Heart left ventricle (tissue), 16 donors: Measurements from ENCODE around the gene MBP. TPM values are rescaled to one million over a fixed set of nuclear protein-coding genes. Genes with fewer than 3 reads are reported as not detected.
A peak's percentile ranks its signal among the peaks of the same experiment; 100 is the strongest.

Experiments
- ATAC-seq, 4 donors: fragments of 200-7000 bp; cut with Tn5 transposase; one replicate each; pipeline ENCODE4 v1.9.1; 2020 to 2022; ENCODE audit warnings: moderate library complexity in 4 of 4, mild to moderate bottlenecking in 3 of 4, moderate number of reproducible peaks in 1 of 4
- DNase-seq, 5 donors: peaks; one replicate each; pipeline ENCODE4 v3.0.0-alpha.2; 2020
- H3K27ac ChIP-seq, 12 donors: fragments of 200-600 bp; sonication (generic) in 4 of 12; one replicate each; pipeline versions ENCODE4 v1.5.0 to v1.8.0; 2016 to 2022; ENCODE audit warnings: mild to moderate bottlenecking in 2 of 12
- H3K27me3 ChIP-seq, 9 donors: fragments of 200-600 bp; sonication (generic) in 2 of 9; one replicate each; pipeline versions ENCODE4 v1.5.1 to v1.8.0; 2016 to 2022; ENCODE audit warnings: mild to moderate bottlenecking in 3 of 9
- H3K36me3 ChIP-seq, 9 donors: fragments of 200-600 bp; sonication (generic) in 2 of 9; one replicate each; pipeline versions ENCODE4 v1.5.0 to v1.8.0; 2018 to 2022; ENCODE audit warnings: mild to moderate bottlenecking in 2 of 9
- H3K4me1 ChIP-seq, 12 donors: fragments of 200-600 bp; sonication (generic) in 4 of 12; one replicate each; pipeline versions ENCODE4 v1.5.0 to v1.8.0; 2016 to 2022; ENCODE audit warnings: mild to moderate bottlenecking in 3 of 12
- H3K4me3 ChIP-seq, 12 donors: fragments of 200-600 bp; sonication (generic) in 4 of 12; one replicate each; pipeline versions ENCODE4 v1.5.0 to v1.8.0; 2017 to 2022; ENCODE audit warnings: mild to moderate bottlenecking in 9 of 12, moderate library complexity in 4 of 12
- H3K9me3 ChIP-seq, 12 donors: fragments of 200-600 bp; sonication (generic) in 4 of 12; one replicate each; pipeline versions ENCODE4 v1.5.0 to v1.8.0; 2016 to 2022; ENCODE audit warnings: mild to moderate bottlenecking in 1 of 12
- CTCF ChIP-seq, 12 donors: fragments of 200-600 bp; sonication (generic) in 4 of 12; IDR thresholded peaks; one replicate each; pipeline versions ENCODE4 v1.5.0 to v1.8.0; 2018 to 2022; ENCODE audit warnings: antibody characterized with exemption in 12 of 12, mild to moderate bottlenecking in 5 of 12
- POLR2A ChIP-seq, 2 donors: fragments of 450-650 bp; IDR thresholded peaks; one replicate each; pipeline ENCODE4 v1.6.1; 2017; ENCODE audit warnings: antibody characterized with exemption in 2 of 2, mild to moderate bottlenecking in 2 of 2, moderate library complexity in 2 of 2
- WGBS, 4 donors: extraction: QIAGEN DNeasy Blood & Tissue Kit in 2 of 4; methylation state at CpG; one replicate each; pipeline versions ENCODE4 v1.1.5 to v1.1.7; 2013 to 2018; 5-methylcytosine and 5-hydroxymethylcytosine counted together
- intact Hi-C, 10 donors: fragments of 100-400 bp; cut with DNase I; formaldehyde crosslinking; loops; one replicate each; pipeline versions ENCODE4 v1.11.1 to v1.14.2; 2022
- polyA plus RNA-seq, 2 donors: library from polyadenylated mRNA; stranded (reverse); fragments of 200-250 nt; gene quantifications; one replicate each; pipeline ENCODE4 v1.2.3, GENCODE V29; 2013
- total RNA-seq, 9 donors: library from RNA; depleted of rRNA in 2 of 9; stranded (reverse); fragments of >200 nt in 2 of 9; fragmentation: NEBNext Ultra II Directional in 3 of 9; extraction: Animal tissue kit (Norgen Biotek cat#: 25700) in 3 of 9; gene quantifications; one replicate each; pipeline versions ENCODE4 v1.1.0 to v1.2.4, GENCODE V29; 2016 to 2023
- donor health status: ischemic (EF 13 %, LVEDD 7.1; RV severe dilation, severe dysfunction).
- donor health status: healthy with polysubstance abuse.
- donor health status: DM: no; HTN: yes; CAD: no.
- donor health status: DM: no; HTN: no; CAD: no.
- donor health status: ischemic (EF 25% LVEDD 6.9; RV normal size, moderate dysfunction).
- donor health status: ischemic (EF 25% LVEDD 5.7; RV mildly dilated, moderate dysfunction).
- donor health status: healthy.
- donor health status: DM: yes; HTN: yes; CAD: no.
- donor health status: ischemic (EF 35%, LVEDD 5.7; RV mildly dilated, moderate dysfunction).
- donor health status: nonischemic (EF 11% LVEDD 7.7; RV severe dilation, severe dysfunction).
- donor health status: DM: yes; HTN: yes; CAD: no.
- donor health status: PGD.
- donor health status: ischemic (EF 29% LVEDD 5.4; RV normal size, mild dysfunction).
- donor health status: nonischemic (EF 23%, LVEDD 6.1; RV moderate dilation, normal function).

The MBP gene
- total and polyA plus RNA-seq, 11 donors, result 7.7 to 93.0 (median 31.8) TPM

GRCh38 chr18:77006305-77007175 is 126.0 kb downstream of the MBP start:
- no peaks in the 10 kb centered on the region for H3K27me3 ChIP-seq
- H3K9me3 ChIP-seq, result no peaks in the 10 kb centered on the region
- H3K27ac ChIP-seq, result peak overlapping the region in 4 of 12 donors; percentile 10 to 90 (median 26)
- intact Hi-C loops, result loop anchor here in 3 of 10 donors (2.0 to 10.0 kb wide), 3 partner anchors 50 to 648 kb away; partner anchors contain the start of gene MBP (in 2 of the 3)
- peaks cover 0 to 41% (median 2%) of the 10 kb centered on the region in 12 donors for H3K4me1 ChIP-seq
- H3K4me3 ChIP-seq, result no peak overlapping the region
- WGBS, 4 donors, result 77 to 79% (median 78%) methylated on average over 29 of the region's 29 CpGs
- DNase-seq, result no peak
- H3K36me3 ChIP-seq, result peaks cover 0 to 8% (median 0%) of the 10 kb centered on the region in 9 donors
- TF ChIP-seq POLR2A (IDR thresholded peaks at IDR 0.05) (no peak), CTCF (IDR thresholded peaks at IDR 0.05) (no peak)
- ATAC-seq, result peak; percentile 39 to 70 (median 52)

GRCh38 chr18:77005651-77006195 is 126.9 kb downstream of the MBP start:
- peaks cover 0 to 44% (median 3%) of the 10 kb centered on the region in 12 donors for H3K4me1 ChIP-seq
- H3K4me3 ChIP-seq, result no peak overlapping the region
- TF ChIP-seq POLR2A (IDR thresholded peaks at IDR 0.05), result no peak
- no peak for TF ChIP-seq CTCF (IDR thresholded peaks at IDR 0.05)
- H3K27me3 ChIP-seq, result no peaks in the 10 kb centered on the region
- WGBS, 4 donors, result 71 to 87% (median 82%) methylated on average over 9 to 11 of the region's 11 CpGs
- H3K27ac ChIP-seq, result peak overlapping the region in 4 of 12 donors; percentile 10 to 90 (median 26)
- ATAC-seq (no peak), DNase-seq (no peak)
- H3K9me3 ChIP-seq, result no peaks in the 10 kb centered on the region
- peaks cover 0 to 1% (median 0%) of the 10 kb centered on the region in 9 donors for H3K36me3 ChIP-seq
- intact Hi-C loops, result loop anchor here in 3 of 10 donors (2.0 to 10.0 kb wide), 3 partner anchors 51 to 649 kb away; partner anchors contain the start of gene MBP (in 2 of the 3)

GRCh38 chr18:77004555-77005380 is 127.8 kb downstream of the MBP start:
- peak overlapping the region in 4 of 12 donors; percentile 20 to 90 (median 51) for H3K27ac ChIP-seq

More at GRCh38 chr18:77004555-77005380, 127.8 kb downstream of the MBP start:
- H3K9me3 ChIP-seq, result no peaks in the 10 kb centered on the region
- H3K27me3 ChIP-seq, result no peaks in the 10 kb centered on the region
- intact Hi-C loops, result loop anchor here in 9 of 10 donors (5.0 to 10.0 kb wide), 7 partner anchors 53 to 650 kb away; partner anchors contain the start of gene MBP (in 3 of the 9)
- TF ChIP-seq POLR2A (IDR thresholded peaks at IDR 0.05), result no peak
- no peak for TF ChIP-seq CTCF (IDR thresholded peaks at IDR 0.05)
- ATAC-seq (no peak), DNase-seq (peak in 1 of 5 donors; percentile 55)
- H3K4me3 ChIP-seq, result peak overlapping the region in 1 of 12 donors; percentile 41
- 72 to 85% (median 81%) methylated on average over 26 of the region's 26 CpGs for WGBS, 4 donors
- peaks cover 0 to 50% (median 5%) of the 10 kb centered on the region in 12 donors for H3K4me1 ChIP-seq
- H3K36me3 ChIP-seq, result no peaks in the 10 kb centered on the region
